ENCODE measurements around the gene STAMBP. TPM values are rescaled to one million over a fixed set of nuclear protein-coding genes. Genes with fewer than 3 reads are reported as not detected.
A peak's percentile ranks its signal among the peaks of the same experiment; 100 is the strongest.
"Not testable (repeated sequence)": the region's sequence is repeated elsewhere in the genome, so short reads cannot be mapped to it uniquely, and the experiment has no call there.

Gene STAMBP
- total RNA-seq, 2 experiments from 2014 or later = 76.9 to 87.1 TPM

GRCh38 chr2:73862987-73863386, 34.2 kb downstream of the STAMBP start:
- Mint-ChIP-seq H3K27me3 (no peaks in the 10 kb centered on the region), H3K27ac (no peak overlapping the region), H3K9me3 (no peaks in the 10 kb centered on the region), H3K4me1 (ENCODE audit: low read depth) (peaks cover 21% of the 10 kb centered on the region), H3K36me3 (ENCODE audit: low read depth) (peaks cover 54% of the 10 kb centered on the region), H3K4me3 (no peak overlapping the region)
- ChIA-PET CTCF (interaction anchor here (1.2 to 1.5 kb wide), 2 partner anchors 36 to 39 kb away, joined by 4 to 7 read pairs; no protein-coding TSS in a partner anchor), POLR2A (interaction anchor here (1.0 to 1.1 kb wide), 3 partner anchors 25 to 336 kb away, joined by 3 read pairs; partner anchors contain the start of gene MTHFD2)
- DNase-seq = no peak
- no peak for ATAC-seq
- intact Hi-C loops (cut with micrococcal nuclease) = no loop called here
- no peak for TF ChIP-seq CTCF (IDR thresholded peaks at IDR 0.05)

DNA sequence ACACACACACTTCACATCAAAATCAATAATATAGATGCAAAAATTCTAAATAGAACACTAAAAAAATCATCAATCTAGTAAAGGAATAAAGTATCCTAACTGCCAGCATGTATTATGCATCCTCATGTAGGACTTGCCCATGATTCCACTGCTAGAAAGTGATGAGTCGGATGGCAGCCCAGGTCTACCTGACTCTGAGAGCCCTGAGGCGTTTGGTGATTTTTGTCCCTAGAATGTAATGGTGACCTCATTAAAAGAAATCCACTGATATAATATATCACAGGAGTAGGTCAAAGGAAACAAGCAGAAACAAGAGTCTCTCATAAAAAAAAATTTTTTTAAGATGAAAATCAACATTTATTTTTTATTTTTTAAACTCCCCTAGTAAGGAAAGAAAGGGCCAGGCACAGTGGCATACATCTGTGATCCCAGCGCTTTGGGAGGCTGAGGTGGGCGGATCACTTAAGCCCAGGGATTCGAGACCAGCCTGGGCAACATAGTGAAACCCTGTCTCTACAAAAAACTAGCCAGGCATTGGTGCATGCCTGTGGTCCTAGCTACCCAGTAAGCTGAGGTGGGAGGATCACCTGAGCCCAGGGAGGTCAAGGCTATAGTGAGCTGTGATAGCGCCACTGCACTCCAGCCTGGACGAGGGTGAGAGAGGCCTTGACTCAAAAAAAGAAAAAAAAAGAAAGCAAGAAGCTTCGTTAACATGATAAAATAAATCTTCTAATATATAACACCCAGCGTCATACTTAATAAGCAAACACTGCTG, 39.6 kb downstream of the STAMBP start:
- H3K4me3 Mint-ChIP-seq = no peak overlapping the region
- peaks cover 26% of the 10 kb centered on the region for H3K36me3 Mint-ChIP-seq (ENCODE audit: low read depth)
- no peak for TF ChIP-seq CTCF (IDR thresholded peaks at IDR 0.05)
- no peaks in the 10 kb centered on the region for H3K4me1 Mint-ChIP-seq (ENCODE audit: low read depth)
- intact Hi-C loops (cut with micrococcal nuclease) = no loop called here
- H3K27ac Mint-ChIP-seq = no peak overlapping the region
- H3K27me3 Mint-ChIP-seq = no peaks in the 10 kb centered on the region
- H3K9me3 Mint-ChIP-seq = no peaks in the 10 kb centered on the region
- DNase-seq (no peak), ATAC-seq (no peak)
- CTCF ChIA-PET = interaction anchor here (1.0 kb wide), 1 partner anchor 13 kb away, joined by 4 read pairs; no protein-coding TSS in a partner anchor
- POLR2A ChIA-PET = interaction anchor here (1.0 kb wide), 1 partner anchor 19 kb away, joined by 3 read pairs; no protein-coding TSS in a partner anchor

DNA sequence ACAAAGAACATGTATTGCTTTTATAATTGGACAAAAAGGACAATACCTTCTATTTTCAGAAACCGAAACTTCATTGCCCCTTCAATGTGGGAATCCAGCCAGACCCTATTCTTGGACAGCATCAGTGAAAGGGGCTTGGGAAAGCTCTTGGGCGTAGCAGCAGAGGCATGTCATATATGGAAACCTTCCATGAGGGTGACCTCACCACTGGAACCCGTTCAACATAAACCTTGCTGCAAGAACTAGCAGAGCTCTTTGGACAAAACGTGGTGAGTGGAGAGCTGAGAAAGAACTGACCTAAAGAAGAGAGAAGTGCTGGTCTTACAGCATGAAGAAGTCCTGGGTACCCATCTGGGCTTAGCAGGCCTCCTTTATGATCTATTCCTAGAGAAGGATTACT, 41.3 kb downstream of the STAMBP start:
- H3K4me1 Mint-ChIP-seq (ENCODE audit: low read depth) = no peaks in the 10 kb centered on the region
- peaks cover 13% of the 10 kb centered on the region for H3K36me3 Mint-ChIP-seq (ENCODE audit: low read depth)
- H3K9me3 Mint-ChIP-seq = no peaks in the 10 kb centered on the region
- ATAC-seq (no peak), DNase-seq (no peak)
- intact Hi-C loops (cut with micrococcal nuclease) = no loop called here
- CTCF ChIA-PET = no interaction called here
- no peak overlapping the region for H3K27ac Mint-ChIP-seq
- H3K27me3 Mint-ChIP-seq = no peaks in the 10 kb centered on the region
- POLR2A ChIA-PET = no interaction called here
- TF ChIP-seq CTCF (IDR thresholded peaks at IDR 0.05) = no peak
- no peak overlapping the region for H3K4me3 Mint-ChIP-seq

- peaks cover 2% of the 10 kb centered on the region for H3K27me3 Mint-ChIP-seq
- ATAC-seq = peak; percentile 60
- CTCF ChIA-PET = no interaction called here
Observed at GRCh38 chr2:73877071-73877802, 48.5 kb downstream of the STAMBP start.

DNA sequence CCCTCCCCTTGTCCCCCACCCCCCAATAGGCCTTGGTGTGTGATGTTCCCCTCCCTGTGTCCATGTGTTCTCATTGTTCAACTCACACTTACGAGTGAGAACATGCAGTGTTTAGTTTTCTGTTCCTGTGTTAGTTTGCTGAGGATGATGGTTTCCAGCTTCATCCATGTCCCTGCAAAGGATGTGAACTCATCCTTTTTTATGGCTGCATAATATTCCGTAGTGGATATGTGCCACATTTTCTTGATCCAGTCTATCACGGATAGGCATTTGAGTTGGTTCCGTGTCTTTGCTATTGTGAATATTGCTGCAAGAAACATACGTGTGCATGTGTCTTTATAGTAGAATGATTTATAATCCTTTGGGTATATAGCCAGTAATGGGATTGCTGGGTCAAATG, 49.2 kb downstream of the STAMBP start:
- ATAC-seq; H3K4me1 Mint-ChIP-seq (ENCODE audit: low read depth); H3K4me3 Mint-ChIP-seq; H3K36me3 Mint-ChIP-seq (ENCODE audit: low read depth); POLR2A ChIA-PET; H3K27me3 Mint-ChIP-seq; H3K27ac Mint-ChIP-seq; H3K9me3 Mint-ChIP-seq; intact Hi-C loops (cut with micrococcal nuclease); DNase-seq: not testable (repeated sequence)
- CTCF ChIA-PET = interaction anchor here (0.8 to 0.9 kb wide), 2 partner anchors 13 to 34 kb away, joined by 3 read pairs; no protein-coding TSS in a partner anchor

More at GRCh38 chr2:73877071-73877802, 48.5 kb downstream of the STAMBP start:
- no peaks in the 10 kb centered on the region for H3K9me3 Mint-ChIP-seq
- no peak for DNase-seq
- no peak overlapping the region for H3K27ac Mint-ChIP-seq
- peaks cover 6% of the 10 kb centered on the region for H3K4me1 Mint-ChIP-seq (ENCODE audit: low read depth)
- no peaks in the 10 kb centered on the region for H3K36me3 Mint-ChIP-seq (ENCODE audit: low read depth)
- POLR2A ChIA-PET = no interaction called here
- intact Hi-C loops (cut with micrococcal nuclease) = no loop called here
- no peak for TF ChIP-seq CTCF (IDR thresholded peaks at IDR 0.05)
- no peak overlapping the region for H3K4me3 Mint-ChIP-seq
